Muscle of back (tissue), 13 donors: ENCODE measurements around the gene FAM181B. TPM values are rescaled to one million over a fixed set of nuclear protein-coding genes. Genes with fewer than 3 reads are reported as not detected.

Experiments used
- DNase-seq, 3 donors: peaks; one replicate each; pipeline versions ENCODE4 v3.0.0 to v3.0.0-alpha.2; 2013
- long read RNA-seq, 9 donors: transcript quantifications; one replicate each; lab custom pipeline, GENCODE V29; 2026
- polyA plus RNA-seq, 10 donors: library from polyadenylated mRNA; unstranded; fragments of 120-200 nt; gene quantifications; one replicate each; pipeline ENCODE4 v1.2.1, GENCODE V29; 2013; ENCODE audit not compliant: insufficient read length in 10 of 10

The FAM181B gene
- polyA plus RNA-seq: under 1 TPM; 0.07 to 0.37 (median 0.16) TPM
- long read RNA-seq, donor 1: 0 reads
- long read RNA-seq, donor 2: 0 reads
- long read RNA-seq, donor 3: 0 reads
- long read RNA-seq, donor 4: 0 reads
- long read RNA-seq, donor 5, partial matches to known transcripts: 0 of 2 reads
- long read RNA-seq, donor 5, other reads (novel, unspliced or antisense): 0 of 2 reads
- long read RNA-seq, donor 6: 0 reads
- long read RNA-seq, donor 7, partial matches to known transcripts: 0 of 1 reads
- long read RNA-seq, donor 7, other reads (novel, unspliced or antisense): 0 of 1 reads
- long read RNA-seq, donor 8, partial matches to known transcripts: 0 of 2 reads
- long read RNA-seq, donor 8, other reads (novel, unspliced or antisense): 0 of 2 reads
- long read RNA-seq, donor 9, partial matches to known transcripts: 0 of 1 reads
- long read RNA-seq, donor 9, other reads (novel, unspliced or antisense): 0 of 1 reads

GRCh38 chr11:82733444-82734119, at the start of gene FAM181B:
Gene FAM181B (minus strand): TSS chr11:82733864. CDS start chr11:82733729, 135 bp downstream.
- peak in 2 of 3 donors; percentile 59 to 74 for DNase-seq

- no peak for DNase-seq
These were observed 49.2 kb upstream of the FAM181B start for GRCh38 chr11:82782825-82783374.

- no peak for DNase-seq
These were observed 45.1 kb upstream of the FAM181B start for GRCh38 chr11:82778776-82779175.

- DNase-seq: no peak
These were observed 42.7 kb upstream of the FAM181B start for GRCh38 chr11:82776377-82776776.

GRCh38 chr11:82775736-82776346, 42.2 kb upstream of the FAM181B start:
- peak in 1 of 3 donors; percentile 9 for DNase-seq

GRCh38 chr11:82775218-82775617, 41.6 kb upstream of the FAM181B start:
- DNase-seq: no peak

GRCh38 chr11:82771781-82772180, 38.1 kb upstream of the FAM181B start:
- no peak for DNase-seq

- DNase-seq: no peak
These were observed 33.5 kb upstream of the FAM181B start for GRCh38 chr11:82767123-82767522.

- DNase-seq: no peak
These were observed 31.9 kb upstream of the FAM181B start for GRCh38 chr11:82765466-82766034.

- no peak for DNase-seq
These were observed 29.5 kb upstream of the FAM181B start for GRCh38 chr11:82763167-82763566.

- no peak for DNase-seq
These were observed 26.0 kb upstream of the FAM181B start for GRCh38 chr11:82759649-82760048.

- no peak for DNase-seq
These were observed 24.1 kb upstream of the FAM181B start for GRCh38 chr11:82757660-82758357.

- no peak for DNase-seq
These were observed 23.3 kb upstream of the FAM181B start for GRCh38 chr11:82756765-82757639.

GRCh38 chr11:82754410-82754809, 20.7 kb upstream of the FAM181B start:
- DNase-seq: no peak

- DNase-seq: no peak
These were observed 20.3 kb upstream of the FAM181B start for GRCh38 chr11:82753921-82754320.

- no peak for DNase-seq
These were observed 19.1 kb upstream of the FAM181B start for GRCh38 chr11:82752801-82753200.

GRCh38 chr11:82750643-82751139, 17.0 kb upstream of the FAM181B start:
- peak in 1 of 3 donors; percentile 8 for DNase-seq

- no peak for DNase-seq
These were observed 13.8 kb upstream of the FAM181B start for GRCh38 chr11:82747471-82747870.

- DNase-seq: no peak
These were observed 4.4 kb upstream of the FAM181B start for GRCh38 chr11:82738091-82738490.

- DNase-seq: no peak
These were observed 436 bp upstream of the FAM181B start for GRCh38 chr11:82734120-82734479.
